Measurements from ENCODE around the gene SLC39A7.

GRCh38 chr6:33206027-33206863 lies 5.6 kb downstream of the SLC39A7 start:
- TF ChIP-seq POLR2A (IDR thresholded peaks at IDR 0.05; ENCODE audit: low read depth, low read length) (no peak), TAF1 (IDR thresholded peaks at IDR 0.05; ENCODE audit: borderline replicate concordance, low read depth, low read length) (no peak)

Measured in GM12892 (cell line).